GM21529 (cell line): ENCODE data around the gene EXOSC9.

Experiments used
- ATAC-seq: cut with Tn5 transposase; IDR thresholded peaks from one replicate; pipeline ENCODE4 v1.9.1; 2021; ENCODE audit not compliant: unreplicated experiment

The EXOSC9 gene

GRCh38 chr4:121788896-121789295 lies 12.2 kb upstream of the EXOSC9 start:
- peak; percentile 98 for ATAC-seq

GRCh38 chr4:121789455-121789854 lies 11.7 kb upstream of the EXOSC9 start:
- no peak for ATAC-seq

GRCh38 chr4:121789960-121790829 lies 10.9 kb upstream of the EXOSC9 start:
- ATAC-seq, result no peak

- ATAC-seq, result no peak
These were observed 10.1 kb upstream of the EXOSC9 start for GRCh38 chr4:121790976-121791375.

GRCh38 chr4:121791481-121791880 lies 9.6 kb upstream of the EXOSC9 start:
- no peak for ATAC-seq

GRCh38 chr4:121792966-121793365 lies 8.2 kb upstream of the EXOSC9 start:
- no peak for ATAC-seq

- ATAC-seq, result no peak
These were observed 6.5 kb upstream of the EXOSC9 start for GRCh38 chr4:121794505-121795188.

- no peak for ATAC-seq
These were observed 4.8 kb upstream of the EXOSC9 start for GRCh38 chr4:121796283-121796682.

- ATAC-seq, result no peak
These were observed 1.8 kb upstream of the EXOSC9 start for GRCh38 chr4:121799208-121799823.

GRCh38 chr4:121799867-121800501 lies 1.1 kb upstream of the EXOSC9 start:
- no peak for ATAC-seq

- peak; percentile 20 for ATAC-seq
These were observed 524 bp upstream of the EXOSC9 start for GRCh38 chr4:121800638-121800960.

- ATAC-seq, result no peak
These were observed 572 bp downstream of the EXOSC9 start for GRCh38 chr4:121801715-121802075.

- no peak for ATAC-seq
These were observed 5.3 kb downstream of the EXOSC9 start for GRCh38 chr4:121806411-121806810.

GRCh38 chr4:121811122-121811521 lies 10.0 kb downstream of the EXOSC9 start:
- ATAC-seq, result no peak

- ATAC-seq, result no peak
These were observed 13.6 kb downstream of the EXOSC9 start for GRCh38 chr4:121814756-121815155.

GRCh38 chr4:121817006-121817405 lies 15.9 kb downstream of the EXOSC9 start:
- no peak for ATAC-seq

GRCh38 chr4:121817701-121818100 lies 16.6 kb downstream of the EXOSC9 start:
- ATAC-seq, result no peak

GRCh38 chr4:121818215-121818614 lies 17.1 kb downstream of the EXOSC9 start:
- ATAC-seq, result no peak

- ATAC-seq, result no peak
These were observed 18.3 kb downstream of the EXOSC9 start for GRCh38 chr4:121819216-121819965.

GRCh38 chr4:121822047-121822446 lies 20.9 kb downstream of the EXOSC9 start:
- no peak for ATAC-seq
